ENCODE measurements around the gene CEBPZ.

DNA sequence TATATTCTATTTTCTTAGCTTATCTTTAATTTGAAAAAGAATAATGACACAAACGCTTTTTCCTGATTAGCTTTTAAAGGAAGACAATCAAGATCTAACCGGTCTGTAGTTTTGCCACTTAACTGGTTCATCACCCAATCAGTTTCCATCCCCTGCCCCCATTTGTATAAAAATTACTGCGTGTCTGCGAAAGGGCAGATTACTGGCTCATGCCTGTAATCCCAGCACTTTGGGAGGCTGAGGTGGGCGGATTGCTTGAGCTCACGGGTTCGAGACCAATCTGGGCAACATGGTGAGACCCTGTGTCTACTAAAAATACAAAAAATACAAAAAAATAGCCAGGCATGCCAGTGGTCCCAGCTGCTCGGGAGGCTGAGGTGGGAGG lies 32.7 kb downstream of the CEBPZ start:
- TF ChIP-seq ZNF274 (IDR thresholded peaks at IDR 0.05; ENCODE audit: insufficient read depth, insufficient read length) (no peak), CREM (IDR thresholded peaks at IDR 0.05; ENCODE audit: low read depth) (no peak), TCF7 (IDR thresholded peaks at IDR 0.05; ENCODE audit: borderline replicate concordance) (no peak), SMARCA5 (IDR thresholded peaks at IDR 0.05) (no peak), EZH2 (IDR thresholded peaks at IDR 0.05; ENCODE audit: borderline replicate concordance, control insufficient read depth, low read depth, low read length) (no peak), NRF1 (conservative IDR thresholded peaks at IDR 0.05; ENCODE audit: low read depth, low read length) (no peak), BCL11A (IDR thresholded peaks at IDR 0.05; ENCODE audit: low read depth, low read length) (no peak), FOXK2 (IDR thresholded peaks at IDR 0.05) (no peak)
- TF ChIP-seq, protein P1, sequence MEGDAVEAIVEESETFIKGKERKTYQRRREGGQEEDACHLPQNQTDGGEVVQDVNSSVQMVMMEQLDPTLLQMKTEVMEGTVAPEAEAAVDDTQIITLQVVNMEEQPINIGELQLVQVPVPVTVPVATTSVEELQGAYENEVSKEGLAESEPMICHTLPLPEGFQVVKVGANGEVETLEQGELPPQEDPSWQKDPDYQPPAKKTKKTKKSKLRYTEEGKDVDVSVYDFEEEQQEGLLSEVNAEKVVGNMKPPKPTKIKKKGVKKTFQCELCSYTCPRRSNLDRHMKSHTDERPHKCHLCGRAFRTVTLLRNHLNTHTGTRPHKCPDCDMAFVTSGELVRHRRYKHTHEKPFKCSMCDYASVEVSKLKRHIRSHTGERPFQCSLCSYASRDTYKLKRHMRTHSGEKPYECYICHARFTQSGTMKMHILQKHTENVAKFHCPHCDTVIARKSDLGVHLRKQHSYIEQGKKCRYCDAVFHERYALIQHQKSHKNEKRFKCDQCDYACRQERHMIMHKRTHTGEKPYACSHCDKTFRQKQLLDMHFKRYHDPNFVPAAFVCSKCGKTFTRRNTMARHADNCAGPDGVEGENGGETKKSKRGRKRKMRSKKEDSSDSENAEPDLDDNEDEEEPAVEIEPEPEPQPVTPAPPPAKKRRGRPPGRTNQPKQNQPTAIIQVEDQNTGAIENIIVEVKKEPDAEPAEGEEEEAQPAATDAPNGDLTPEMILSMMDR (IDR thresholded peaks at IDR 0.05 in 2 of 3, conservative IDR thresholded peaks at IDR 0.05 in 1 of 3; ENCODE audit: control insufficient read depth in 2 of 3, extremely low read depth in 1 of 3, insufficient read depth in 1 of 3, low read depth in 3 of 3, low read length in 3 of 3), result no peak
